ENCODE measurements around the gene ASGR1. TPM values are rescaled to one million over a fixed set of nuclear protein-coding genes. Genes with fewer than 3 reads are reported as not detected.

Gene ASGR1
- total RNA-seq, result 1 to 10 TPM in 1 of 4 donors, under 1 TPM in 1, not detected in 2; 0.81 to 1.8 TPM

DNA sequence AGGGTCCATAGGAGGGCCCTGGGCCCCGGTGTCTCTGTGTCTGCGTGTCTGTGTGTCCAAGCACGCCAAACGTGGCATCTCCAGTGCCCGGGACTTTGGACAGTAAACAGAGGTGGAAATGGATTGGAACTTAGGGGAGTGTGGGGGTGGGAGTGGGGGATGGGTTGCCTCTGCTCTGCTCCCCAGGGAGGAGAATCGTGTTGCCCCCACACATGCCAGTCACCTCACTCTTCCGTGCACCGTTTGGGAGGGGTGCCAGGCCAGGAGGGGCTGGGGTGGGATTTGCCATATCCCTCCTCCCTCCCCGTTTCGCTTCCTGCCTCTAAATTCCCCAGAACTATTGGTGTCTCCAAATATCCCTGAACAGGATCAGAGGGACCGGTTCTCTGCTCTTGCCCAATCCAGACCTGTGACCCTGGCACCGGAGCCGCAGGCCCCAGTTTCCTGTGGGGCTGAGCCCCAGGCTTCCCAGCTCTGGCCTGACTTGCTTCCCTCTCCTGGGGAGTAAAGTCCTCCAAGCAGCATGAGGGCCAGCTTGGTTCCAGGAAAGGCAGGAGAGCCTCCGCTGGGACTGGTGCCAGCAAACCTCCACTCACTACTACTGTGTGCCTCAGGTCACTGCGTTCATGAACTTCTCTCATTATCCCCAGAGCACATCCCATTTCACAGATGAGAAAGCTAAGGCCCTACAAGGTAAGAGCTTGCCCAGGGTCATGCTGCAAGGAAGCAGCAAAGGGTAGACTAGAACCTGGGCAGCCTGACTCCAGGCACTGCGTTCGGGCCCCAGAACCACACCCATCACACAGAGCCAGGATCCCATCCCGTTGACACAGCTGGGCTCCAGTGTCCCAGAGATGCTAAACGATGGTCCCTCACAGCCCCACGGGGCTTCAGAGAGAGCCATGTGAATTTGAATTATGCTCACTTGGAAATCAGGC is at the start of gene ASGR1:
ASGR1 (minus strand) TSS at position 54 of the 938 bp plus-strand sequence. CDS start 807 bp downstream, outside the sequence.
- peaks cover 35 to 42% (median 36%) of the 10 kb centered on the region in 3 donors for H3K27me3 ChIP-seq
- no peak within 1 kb of the TSS for H3K27ac ChIP-seq
- in situ Hi-C loops (cut with MboI; ENCODE audit: low sequenced_read_pairs in 4 of 4) (no loop called here), intact Hi-C loops (cut with DNase I; ENCODE audit: low total_unique reads) (loop anchor here (5.0 kb wide), 1 partner anchor 127 kb away; no protein-coding TSS in a partner anchor)
- no peaks in the 10 kb centered on the region for H3K36me3 ChIP-seq
- ATAC-seq (no peak), DNase-seq (no peak)
- H3K9me3 ChIP-seq, result no peaks in the 10 kb centered on the region
- TF ChIP-seq POLR2A (IDR thresholded peaks at IDR 0.05) (no peak), CTCF (IDR thresholded peaks at IDR 0.05 in 4 of 5, conservative IDR thresholded peaks at IDR 0.05 in 1 of 5) (no peak)
- peaks cover 8% of the 10 kb centered on the region in 2 donors for H3K4me1 ChIP-seq
- no peak within 1 kb of the TSS for H3K4me3 ChIP-seq

GRCh38 chr17:7228920-7229319 is 49.8 kb upstream of the ASGR1 start:
- no peak overlapping the region for H3K4me3 ChIP-seq
- in situ Hi-C loops (cut with MboI; ENCODE audit: low sequenced_read_pairs in 4 of 4) (no loop called here), intact Hi-C loops (cut with DNase I; ENCODE audit: low total_unique reads) (no loop called here)
- DNase-seq (no peak), ATAC-seq (no peak)
- H3K4me1 ChIP-seq, result peaks cover 21 to 33% of the 10 kb centered on the region in 2 donors
- no peaks in the 10 kb centered on the region for H3K9me3 ChIP-seq
- H3K27me3 ChIP-seq, result no peaks in the 10 kb centered on the region
- H3K36me3 ChIP-seq, result peaks cover 0 to 65% of the 10 kb centered on the region in 2 donors
- TF ChIP-seq CTCF (IDR thresholded peaks at IDR 0.05 in 4 of 5, conservative IDR thresholded peaks at IDR 0.05 in 1 of 5), result no peak
- TF ChIP-seq POLR2A (IDR thresholded peaks at IDR 0.05), result no peak
- no peak overlapping the region for H3K27ac ChIP-seq

DNA sequence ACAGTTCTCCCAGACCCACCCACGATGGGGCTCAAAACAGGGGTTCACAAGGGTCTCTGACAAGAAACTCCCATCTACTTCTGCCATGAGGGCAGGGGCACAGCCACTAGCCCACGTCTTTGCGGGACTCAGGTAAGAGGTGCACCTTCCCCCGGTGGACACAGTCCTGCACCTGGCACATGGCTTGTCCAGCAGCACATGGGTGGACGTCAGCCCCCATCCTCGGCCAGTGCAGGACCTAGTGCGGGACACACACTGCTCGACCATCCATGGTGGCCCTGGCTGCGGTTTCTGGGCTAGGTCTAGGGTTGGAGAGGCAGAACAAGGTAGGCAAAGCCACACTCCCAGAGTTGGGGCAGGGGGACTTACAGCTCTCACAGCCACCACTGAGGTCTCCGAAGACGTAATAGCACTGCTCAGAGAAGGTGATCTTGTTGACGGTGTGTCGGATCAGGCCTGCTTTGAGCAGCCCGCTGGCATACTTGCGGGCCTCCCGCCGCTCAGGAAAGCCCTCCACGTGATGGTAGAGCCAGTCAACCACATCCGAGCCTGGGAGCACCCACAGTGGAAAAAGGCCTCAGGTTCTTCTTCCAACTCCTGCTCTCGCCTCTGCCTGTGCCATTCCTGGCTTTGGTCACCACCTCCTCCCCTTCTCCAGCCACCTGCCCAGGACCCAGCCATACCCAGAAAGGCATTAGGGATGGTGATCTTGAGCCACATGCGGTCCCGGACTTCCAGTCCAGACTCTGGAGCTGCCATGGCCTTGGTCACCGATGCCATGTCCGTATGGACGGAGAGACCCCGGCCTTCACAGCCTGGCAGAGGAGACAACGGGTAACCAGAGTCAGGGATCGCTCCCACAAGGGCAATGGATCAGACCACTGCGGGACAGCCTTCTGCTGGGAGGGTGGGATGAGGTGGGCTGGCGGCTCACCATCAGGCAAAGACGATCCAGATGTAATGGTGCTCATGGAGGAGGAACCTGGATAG is 47.8 kb upstream of the ASGR1 start:
- TF ChIP-seq POLR2A (IDR thresholded peaks at IDR 0.05) (no peak), CTCF (IDR thresholded peaks at IDR 0.05 in 4 of 5, conservative IDR thresholded peaks at IDR 0.05 in 1 of 5) (no peak)
- H3K4me3 ChIP-seq, result no peak overlapping the region
- peaks cover 10 to 27% of the 10 kb centered on the region in 2 donors for H3K4me1 ChIP-seq
- no peaks in the 10 kb centered on the region for H3K27me3 ChIP-seq
- intact Hi-C loops (cut with DNase I; ENCODE audit: low total_unique reads), result no loop called here
- H3K9me3 ChIP-seq, result no peaks in the 10 kb centered on the region
- ATAC-seq (no peak), DNase-seq (no peak)
- peaks cover 0 to 84% of the 10 kb centered on the region in 2 donors for H3K36me3 ChIP-seq
- peak overlapping the region in 1 of 4 donors; percentile 22 for H3K27ac ChIP-seq
- in situ Hi-C loops (cut with MboI; ENCODE audit: low sequenced_read_pairs in 4 of 4), result no loop called here

DNA sequence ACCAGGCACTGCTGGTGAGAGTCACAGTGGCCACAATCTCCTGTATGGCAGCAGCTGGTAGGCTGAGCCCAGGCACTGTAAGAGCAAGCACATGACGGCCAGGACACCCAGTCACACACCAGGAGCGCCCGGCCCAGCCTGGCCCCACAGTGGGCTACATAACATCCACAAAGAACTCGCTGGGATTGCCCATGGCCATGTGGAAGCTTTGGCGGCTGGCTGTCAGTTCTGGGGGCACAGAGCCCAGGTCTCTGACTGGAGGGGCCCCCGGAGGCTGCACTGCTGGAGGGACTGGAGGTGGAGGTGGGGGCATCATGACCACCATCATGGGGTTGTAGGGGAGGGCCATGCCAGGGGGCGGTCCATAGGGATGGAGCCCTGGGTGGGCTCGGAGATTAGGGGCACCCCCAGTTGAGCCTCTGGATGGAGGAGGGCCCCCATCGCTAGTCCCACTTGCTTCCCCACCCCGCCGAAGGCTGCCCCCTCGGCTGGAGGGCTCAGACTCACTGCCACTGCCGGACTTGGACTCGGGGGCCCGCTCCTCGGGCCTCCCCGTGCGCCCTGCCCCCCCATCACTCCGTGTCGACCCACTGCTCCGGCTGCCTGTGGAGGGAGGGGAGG is 46.7 kb upstream of the ASGR1 start:
- no peak for TF ChIP-seq CTCF (IDR thresholded peaks at IDR 0.05 in 4 of 5, conservative IDR thresholded peaks at IDR 0.05 in 1 of 5)
- Histone ChIP-seq H3K4me3 (no peak overlapping the region), H3K27ac (peak overlapping the region in 1 of 4 donors; percentile 46), H3K4me1 (peaks cover 20 to 32% of the 10 kb centered on the region in 2 donors), H3K9me3 (no peaks in the 10 kb centered on the region), H3K27me3 (no peaks in the 10 kb centered on the region), H3K36me3 (peaks cover 0 to 96% of the 10 kb centered on the region in 2 donors)
- no peak for ATAC-seq
- intact Hi-C loops (cut with DNase I; ENCODE audit: low total_unique reads), result no loop called here
- DNase-seq, result no peak
- in situ Hi-C loops (cut with MboI; ENCODE audit: low sequenced_read_pairs in 4 of 4), result no loop called here

Data from gastrocnemius medialis (tissue), 4 donors.